Heart left ventricle (tissue), 16 donors: Measurements from ENCODE around the gene IL24. TPM values are rescaled to one million over a fixed set of nuclear protein-coding genes. Genes with fewer than 3 reads are reported as not detected.

ENCODE experiments used
- ATAC-seq, 4 donors: fragments of 200-7000 bp; cut with Tn5 transposase; one replicate each; pipeline ENCODE4 v1.9.1; 2020 to 2022; ENCODE audit warnings: moderate library complexity in 4 of 4, mild to moderate bottlenecking in 3 of 4, moderate number of reproducible peaks in 1 of 4
- DNase-seq, 5 donors: peaks; one replicate each; pipeline ENCODE4 v3.0.0-alpha.2; 2020
- H3K27ac ChIP-seq, 12 donors: fragments of 200-600 bp; sonication (generic) in 4 of 12; one replicate each; pipeline versions ENCODE4 v1.5.0 to v1.8.0; 2016 to 2022; ENCODE audit warnings: mild to moderate bottlenecking in 2 of 12
- H3K27me3 ChIP-seq, 9 donors: fragments of 200-600 bp; sonication (generic) in 2 of 9; one replicate each; pipeline versions ENCODE4 v1.5.1 to v1.8.0; 2016 to 2022; ENCODE audit warnings: mild to moderate bottlenecking in 3 of 9
- H3K36me3 ChIP-seq, 9 donors: fragments of 200-600 bp; sonication (generic) in 2 of 9; one replicate each; pipeline versions ENCODE4 v1.5.0 to v1.8.0; 2018 to 2022; ENCODE audit warnings: mild to moderate bottlenecking in 2 of 9
- H3K4me1 ChIP-seq, 12 donors: fragments of 200-600 bp; sonication (generic) in 4 of 12; one replicate each; pipeline versions ENCODE4 v1.5.0 to v1.8.0; 2016 to 2022; ENCODE audit warnings: mild to moderate bottlenecking in 3 of 12
- H3K4me3 ChIP-seq, 12 donors: fragments of 200-600 bp; sonication (generic) in 4 of 12; one replicate each; pipeline versions ENCODE4 v1.5.0 to v1.8.0; 2017 to 2022; ENCODE audit warnings: mild to moderate bottlenecking in 9 of 12, moderate library complexity in 4 of 12
- H3K9me3 ChIP-seq, 12 donors: fragments of 200-600 bp; sonication (generic) in 4 of 12; one replicate each; pipeline versions ENCODE4 v1.5.0 to v1.8.0; 2016 to 2022; ENCODE audit warnings: mild to moderate bottlenecking in 1 of 12
- CTCF ChIP-seq, 12 donors: fragments of 200-600 bp; sonication (generic) in 4 of 12; IDR thresholded peaks; one replicate each; pipeline versions ENCODE4 v1.5.0 to v1.8.0; 2018 to 2022; ENCODE audit warnings: antibody characterized with exemption in 12 of 12, mild to moderate bottlenecking in 5 of 12
- POLR2A ChIP-seq, 2 donors: fragments of 450-650 bp; IDR thresholded peaks; one replicate each; pipeline ENCODE4 v1.6.1; 2017; ENCODE audit warnings: antibody characterized with exemption in 2 of 2, mild to moderate bottlenecking in 2 of 2, moderate library complexity in 2 of 2
- WGBS, 4 donors: extraction: QIAGEN DNeasy Blood & Tissue Kit in 2 of 4; methylation state at CpG; one replicate each; pipeline versions ENCODE4 v1.1.5 to v1.1.7; 2013 to 2018; 5-methylcytosine and 5-hydroxymethylcytosine counted together
- intact Hi-C, 10 donors: fragments of 100-400 bp; cut with DNase I; formaldehyde crosslinking; loops; one replicate each; pipeline versions ENCODE4 v1.11.1 to v1.14.2; 2022
- polyA plus RNA-seq, 2 donors: library from polyadenylated mRNA; stranded (reverse); fragments of 200-250 nt; gene quantifications; one replicate each; pipeline ENCODE4 v1.2.3, GENCODE V29; 2013
- total RNA-seq, 9 donors: library from RNA; depleted of rRNA in 2 of 9; stranded (reverse); fragments of >200 nt in 2 of 9; fragmentation: NEBNext Ultra II Directional in 3 of 9; extraction: Animal tissue kit (Norgen Biotek cat#: 25700) in 3 of 9; gene quantifications; one replicate each; pipeline versions ENCODE4 v1.1.0 to v1.2.4, GENCODE V29; 2016 to 2023
- donor health status: ischemic (EF 13 %, LVEDD 7.1; RV severe dilation, severe dysfunction).
- donor health status: healthy with polysubstance abuse.
- donor health status: DM: no; HTN: yes; CAD: no.
- donor health status: DM: no; HTN: no; CAD: no.
- donor health status: ischemic (EF 25% LVEDD 6.9; RV normal size, moderate dysfunction).
- donor health status: ischemic (EF 25% LVEDD 5.7; RV mildly dilated, moderate dysfunction).
- donor health status: healthy.
- donor health status: DM: yes; HTN: yes; CAD: no.
- donor health status: ischemic (EF 35%, LVEDD 5.7; RV mildly dilated, moderate dysfunction).
- donor health status: nonischemic (EF 11% LVEDD 7.7; RV severe dilation, severe dysfunction).
- donor health status: DM: yes; HTN: yes; CAD: no.
- donor health status: PGD.
- donor health status: ischemic (EF 29% LVEDD 5.4; RV normal size, mild dysfunction).
- donor health status: nonischemic (EF 23%, LVEDD 6.1; RV moderate dilation, normal function).

The IL24 gene
- total and polyA plus RNA-seq, 11 donors = 1.6 TPM; not detected in 10

DNA sequence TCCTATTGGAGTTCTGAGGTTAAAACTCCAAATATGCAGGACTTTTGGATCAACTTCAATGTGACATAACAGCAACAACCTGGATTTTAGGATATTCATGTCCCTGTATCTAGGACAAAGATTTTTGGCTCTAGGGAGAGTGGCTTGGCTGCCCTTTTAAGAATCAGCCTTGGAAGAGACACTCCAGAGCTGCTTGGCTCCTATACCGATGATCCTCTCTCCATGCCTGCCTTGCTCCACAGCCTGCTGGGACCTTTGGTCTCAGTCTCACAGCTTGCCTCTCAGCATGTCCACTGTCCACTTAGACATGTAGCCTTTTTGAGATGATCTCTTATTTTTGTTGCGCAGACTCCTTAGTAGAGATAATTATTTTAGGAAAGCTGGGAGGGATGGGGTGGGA, 29.0 kb downstream of the IL24 start:
- intact Hi-C loops = no loop called here
- 71 to 77% (median 72%) methylated on average over 2 of the region's 2 CpGs for WGBS, 4 donors
- peak in 2 of 4 donors; percentile 21 to 40 for ATAC-seq

GRCh38 chr1:206929524-206929923, 32.3 kb downstream of the IL24 start:
- intact Hi-C loops = no loop called here
- WGBS, 4 donors = 85 to 92% (median 91%) methylated on average over 6 of the region's 6 CpGs

More for the DNA sequence above, 29.0 kb downstream of the IL24 start:
- Histone ChIP-seq H3K27me3 (no peaks in the 10 kb centered on the region), H3K4me1 (peaks cover 0 to 51% (median 1%) of the 10 kb centered on the region in 12 donors), H3K4me3 (no peak overlapping the region), H3K36me3 (no peaks in the 10 kb centered on the region), H3K9me3 (no peaks in the 10 kb centered on the region), H3K27ac (no peak overlapping the region)
- TF ChIP-seq POLR2A (IDR thresholded peaks at IDR 0.05) (no peak), CTCF (IDR thresholded peaks at IDR 0.05) (no peak)
- no peak for DNase-seq

GRCh38 chr1:206930210-206930798, 33.1 kb downstream of the IL24 start:
- H3K27ac ChIP-seq = peak overlapping the region in 1 of 12 donors; percentile 37
- no peaks in the 10 kb centered on the region for H3K36me3 ChIP-seq
- no peaks in the 10 kb centered on the region for H3K9me3 ChIP-seq
- 72 to 80% (median 77%) methylated on average over 16 to 17 of the region's 17 CpGs for WGBS, 4 donors
- DNase-seq (no peak), ATAC-seq (peak in 1 of 4 donors; percentile 27)
- intact Hi-C loops = no loop called here
- H3K4me1 ChIP-seq = peaks cover 0 to 18% (median 0%) of the 10 kb centered on the region in 12 donors
- TF ChIP-seq POLR2A (IDR thresholded peaks at IDR 0.05) (no peak), CTCF (IDR thresholded peaks at IDR 0.05) (no peak)
- no peaks in the 10 kb centered on the region for H3K27me3 ChIP-seq
- H3K4me3 ChIP-seq = no peak overlapping the region

More at GRCh38 chr1:206929524-206929923, 32.3 kb downstream of the IL24 start:
- no peaks in the 10 kb centered on the region for H3K36me3 ChIP-seq
- no peaks in the 10 kb centered on the region for H3K27me3 ChIP-seq
- no peak overlapping the region for H3K27ac ChIP-seq
- H3K4me3 ChIP-seq = no peak overlapping the region
- DNase-seq = no peak
- H3K4me1 ChIP-seq = peaks cover 0 to 25% (median 0%) of the 10 kb centered on the region in 12 donors
- H3K9me3 ChIP-seq = no peaks in the 10 kb centered on the region
- no peak for ATAC-seq
- no peak for TF ChIP-seq POLR2A (IDR thresholded peaks at IDR 0.05)
- no peak for TF ChIP-seq CTCF (IDR thresholded peaks at IDR 0.05)

GRCh38 chr1:206931709-206932108, 34.5 kb downstream of the IL24 start:
- ATAC-seq (no peak), DNase-seq (no peak)
- H3K4me1 ChIP-seq = peaks cover 0 to 13% (median 0%) of the 10 kb centered on the region in 12 donors
- H3K9me3 ChIP-seq = no peaks in the 10 kb centered on the region
- TF ChIP-seq POLR2A (IDR thresholded peaks at IDR 0.05) = no peak
- TF ChIP-seq CTCF (IDR thresholded peaks at IDR 0.05) = no peak
- no peaks in the 10 kb centered on the region for H3K27me3 ChIP-seq
- H3K27ac ChIP-seq = no peak overlapping the region
- H3K36me3 ChIP-seq = no peaks in the 10 kb centered on the region
- H3K4me3 ChIP-seq = no peak overlapping the region
- intact Hi-C loops = no loop called here
- 71 to 94% (median 77%) methylated on average over 5 to 6 of the region's 6 CpGs for WGBS, 4 donors
